Mucosa of descending colon (tissue), 3 donors: ENCODE data around the gene PIH1D1. TPM values are rescaled to one million over a fixed set of nuclear protein-coding genes. Genes with fewer than 3 reads are reported as not detected.
A peak's percentile ranks its signal among the peaks of the same experiment; 100 is the strongest.

Experiments
- ATAC-seq: fragments of 200-7000 bp; cut with Tn5 transposase; one replicate; pipeline ENCODE4 v1.9.1; 2020; ENCODE audit warnings: mild to moderate bottlenecking, moderate library complexity
- DNase-seq, 3 donors: peaks; one replicate each; pipeline ENCODE4 v3.0.0-alpha.2; 2020
- H3K36me3 ChIP-seq: fragments of 200-600 bp; one replicate; pipeline ENCODE4 v1.8.0; 2021; ENCODE audit warnings: low read depth, mild to moderate bottlenecking
- H3K4me1 ChIP-seq: fragments of 200-600 bp; one replicate; pipeline ENCODE4 v1.8.0; 2021; ENCODE audit warnings: low read depth, mild to moderate bottlenecking
- H3K4me3 ChIP-seq: fragments of 200-600 bp; one replicate; pipeline ENCODE4 v1.8.0; 2021; ENCODE audit warnings: mild to moderate bottlenecking
- H3K9me3 ChIP-seq: fragments of 200-600 bp; one replicate; pipeline ENCODE4 v1.8.0; 2021; ENCODE audit warnings: mild to moderate bottlenecking
- intact Hi-C, 2 donors: fragments of 100-400 bp; cut with DNase I in 1 of 2; cut with micrococcal nuclease in 1 of 2; formaldehyde crosslinking; loops; one replicate each; pipeline versions ENCODE4 v1.11.0 to v1.11.1; 2022; cut with DNase I, micrococcal nuclease
- total RNA-seq, 3 donors: library from RNA; stranded (reverse); fragmentation: NEBNext Ultra II Directional in 2 of 3; extraction: Animal tissue kit (Norgen Biotek cat#: 25700) in 2 of 3; gene quantifications; one replicate each; pipeline versions ENCODE4 v1.2.1 to v1.2.4, GENCODE V29; 2021 to 2023
- TF ChIP-seq, protein P1 (sequence below): fragments of 200-600 bp; IDR thresholded peaks from one replicate; pipeline ENCODE4 v1.8.0; 2022; ENCODE audit warnings: antibody characterized with exemption, mild to moderate bottlenecking
- donor health status: DM: no; HTN: no; CAD: no; lungs with moderate emphysema.
- donor health status: DM: no; HTN: no; CAD: no.
- donor health status: DM: no; HTN: yes; CAD: no.

The PIH1D1 gene
- total RNA-seq, 3 donors from 2014 or later, result 65.2 to 78.7 (median 76.6) TPM

DNA sequence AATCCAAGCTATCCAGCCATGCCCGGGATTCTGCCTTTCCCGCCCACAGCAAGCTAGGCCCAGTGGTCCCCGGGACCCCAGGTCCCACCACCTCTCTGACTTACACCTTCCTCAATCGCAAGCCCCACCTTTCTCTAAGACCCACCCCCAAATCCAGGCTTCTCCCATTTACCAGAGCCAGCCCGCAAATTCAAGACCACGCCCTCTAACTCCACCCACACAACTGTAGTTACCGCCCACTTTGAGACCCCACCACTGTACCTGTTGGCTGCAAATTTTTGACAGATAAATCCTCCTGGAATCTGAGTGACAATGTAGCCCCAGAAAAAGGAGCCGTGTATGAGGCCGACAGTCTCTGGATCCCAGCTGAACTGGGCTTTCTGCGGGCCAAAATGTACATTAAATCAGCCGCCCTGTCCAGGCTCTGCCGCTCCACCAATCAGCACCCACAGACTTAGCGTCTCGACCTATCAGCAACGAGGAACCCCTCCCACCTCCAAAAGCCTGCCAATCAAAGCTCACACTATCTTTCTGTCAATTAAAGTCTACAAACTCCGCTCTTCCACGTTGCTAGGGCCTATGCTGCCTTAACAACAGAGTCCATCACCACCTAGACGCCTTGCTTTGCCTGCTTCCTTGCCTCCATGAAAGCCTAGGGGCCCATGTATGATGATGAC lies 16.6 kb downstream of the PIH1D1 start:
- TF ChIP-seq, protein P1, sequence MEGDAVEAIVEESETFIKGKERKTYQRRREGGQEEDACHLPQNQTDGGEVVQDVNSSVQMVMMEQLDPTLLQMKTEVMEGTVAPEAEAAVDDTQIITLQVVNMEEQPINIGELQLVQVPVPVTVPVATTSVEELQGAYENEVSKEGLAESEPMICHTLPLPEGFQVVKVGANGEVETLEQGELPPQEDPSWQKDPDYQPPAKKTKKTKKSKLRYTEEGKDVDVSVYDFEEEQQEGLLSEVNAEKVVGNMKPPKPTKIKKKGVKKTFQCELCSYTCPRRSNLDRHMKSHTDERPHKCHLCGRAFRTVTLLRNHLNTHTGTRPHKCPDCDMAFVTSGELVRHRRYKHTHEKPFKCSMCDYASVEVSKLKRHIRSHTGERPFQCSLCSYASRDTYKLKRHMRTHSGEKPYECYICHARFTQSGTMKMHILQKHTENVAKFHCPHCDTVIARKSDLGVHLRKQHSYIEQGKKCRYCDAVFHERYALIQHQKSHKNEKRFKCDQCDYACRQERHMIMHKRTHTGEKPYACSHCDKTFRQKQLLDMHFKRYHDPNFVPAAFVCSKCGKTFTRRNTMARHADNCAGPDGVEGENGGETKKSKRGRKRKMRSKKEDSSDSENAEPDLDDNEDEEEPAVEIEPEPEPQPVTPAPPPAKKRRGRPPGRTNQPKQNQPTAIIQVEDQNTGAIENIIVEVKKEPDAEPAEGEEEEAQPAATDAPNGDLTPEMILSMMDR, result no peak
- DNase-seq (peak in 1 of 3 donors; percentile 22), ATAC-seq (no peak)
- H3K9me3 ChIP-seq, result no peaks in the 10 kb centered on the region
- H3K4me1 ChIP-seq, result no peaks in the 10 kb centered on the region
- H3K36me3 ChIP-seq, result no peaks in the 10 kb centered on the region
- intact Hi-C loops, result loop anchor here in 1 of 2 donors (5.0 kb wide), 1 partner anchor 38 kb away; no protein-coding TSS in a partner anchor
- no peak overlapping the region for H3K4me3 ChIP-seq

DNA sequence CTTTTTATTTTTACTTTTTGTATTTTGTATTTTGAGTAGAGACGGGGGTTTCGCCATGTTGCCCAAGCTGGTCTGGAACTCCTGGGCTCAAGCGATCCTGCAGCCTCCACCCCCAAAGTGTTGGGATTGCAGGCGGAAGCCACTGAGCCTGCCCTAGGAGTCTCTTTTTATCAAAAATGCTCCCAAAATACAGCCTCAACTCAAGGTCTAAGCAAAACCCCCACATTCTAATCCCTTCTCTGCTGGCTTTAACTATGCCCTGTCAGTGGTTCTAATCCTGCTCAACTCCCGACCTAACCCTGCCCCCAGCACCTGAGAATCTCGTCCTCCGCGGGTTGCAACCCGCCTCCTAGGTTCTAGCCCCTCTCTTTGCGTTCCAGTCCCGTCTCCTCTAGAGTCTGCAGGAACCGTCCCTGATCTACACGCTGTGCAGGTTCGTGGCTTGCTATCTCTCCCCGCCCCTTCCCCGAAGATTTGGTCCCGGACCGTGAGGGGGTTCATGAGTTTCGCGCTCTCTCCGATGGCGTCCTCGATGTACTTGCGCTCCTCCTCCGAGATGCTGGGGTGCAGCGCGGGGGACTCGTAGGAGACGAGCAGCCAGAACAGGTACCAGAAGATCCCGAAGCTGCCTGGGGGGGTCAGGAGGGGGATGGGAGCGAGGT lies 18.2 kb downstream of the PIH1D1 start:
- ATAC-seq, result no peak
- intact Hi-C loops, result loop anchor here in 1 of 2 donors (5.0 kb wide), 1 partner anchor 36 kb away; no protein-coding TSS in a partner anchor

DNA sequence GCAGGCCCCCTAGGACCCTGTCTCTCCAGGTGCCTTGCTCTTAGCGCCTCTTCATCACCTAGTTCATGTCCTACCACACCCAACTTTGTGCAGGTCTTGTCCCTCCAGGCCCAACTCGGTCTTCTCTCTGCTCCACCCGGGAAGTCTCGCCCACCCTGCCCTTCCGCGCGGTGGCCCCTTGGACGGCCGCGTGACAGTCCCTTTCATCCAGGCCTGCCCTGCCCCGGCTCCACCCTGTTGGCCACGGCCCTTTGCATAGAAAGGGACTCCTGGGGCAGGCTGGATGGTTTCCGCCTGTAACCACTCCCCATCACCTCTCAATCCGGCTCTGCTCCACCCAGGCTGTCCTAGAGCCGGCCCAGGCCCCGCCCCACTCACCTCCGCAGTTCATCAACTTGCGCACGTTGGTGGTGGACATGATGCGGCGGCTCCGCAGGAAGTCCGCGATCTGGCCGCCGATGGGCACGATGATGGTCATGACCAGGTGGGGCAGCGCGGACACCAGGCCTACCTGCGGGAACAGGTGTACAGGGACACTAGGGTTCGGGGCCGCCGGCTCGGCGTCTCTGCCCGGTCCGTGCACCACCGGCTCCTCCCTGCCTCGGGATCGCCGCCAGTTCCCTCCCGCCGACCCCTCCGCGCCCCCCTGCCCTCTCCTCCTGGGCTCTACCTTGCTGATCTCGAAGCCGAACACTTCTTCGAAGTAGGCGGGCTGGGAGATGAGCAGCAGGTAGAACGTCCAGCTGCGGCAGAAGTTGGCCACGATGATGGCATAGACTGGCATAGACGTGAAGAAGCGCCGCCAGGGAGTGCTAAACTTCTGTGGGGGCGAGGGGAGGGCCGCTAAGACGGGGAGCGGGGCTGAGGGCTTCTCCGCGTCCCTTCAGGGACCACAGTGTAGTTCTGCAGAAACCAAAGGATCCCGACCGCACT lies 19.2 kb downstream of the PIH1D1 start:
- intact Hi-C loops, result loop anchor here in 1 of 2 donors (5.0 kb wide), 1 partner anchor 35 kb away; no protein-coding TSS in a partner anchor
- Histone ChIP-seq H3K36me3 (no peaks in the 10 kb centered on the region), H3K4me3 (no peak overlapping the region), H3K4me1 (peaks cover 5% of the 10 kb centered on the region), H3K9me3 (no peaks in the 10 kb centered on the region)
- DNase-seq, result peak; percentile 63 to 70 (median 66)
- peak; percentile 93 for ATAC-seq
- TF ChIP-seq, protein P1, result no peak

More for the DNA sequence above, 18.2 kb downstream of the PIH1D1 start:
- H3K36me3 ChIP-seq, result no peaks in the 10 kb centered on the region
- H3K9me3 ChIP-seq, result no peaks in the 10 kb centered on the region
- TF ChIP-seq, protein P1, result no peak
- DNase-seq, result no peak
- H3K4me1 ChIP-seq, result peaks cover 1% of the 10 kb centered on the region
- H3K4me3 ChIP-seq, result no peak overlapping the region

DNA sequence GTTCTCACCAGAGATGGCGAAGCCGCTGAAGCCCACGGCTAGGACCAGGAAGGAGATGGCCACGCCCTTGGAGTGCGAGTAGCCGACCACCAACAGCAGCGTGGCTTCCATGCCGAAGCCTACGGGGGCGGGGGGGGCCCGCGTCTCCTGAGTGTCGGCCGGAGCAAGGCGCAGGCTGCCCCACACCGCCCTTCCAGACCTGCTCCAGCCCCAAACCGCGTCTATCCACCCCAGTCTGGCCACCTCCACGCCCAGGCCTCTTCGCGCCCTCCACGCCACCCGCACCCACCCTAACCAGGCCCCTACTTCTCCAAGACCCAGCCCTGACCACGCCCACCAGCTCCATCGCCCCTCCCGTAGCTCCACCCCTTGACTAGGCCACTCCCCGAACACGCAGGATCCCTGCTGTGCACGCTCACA lies 20.3 kb downstream of the PIH1D1 start:
- intact Hi-C loops, result loop anchor here in 1 of 2 donors (5.0 kb wide), 1 partner anchor 34 kb away; no protein-coding TSS in a partner anchor
- no peak overlapping the region for H3K4me3 ChIP-seq
- H3K4me1 ChIP-seq, result peaks cover 5% of the 10 kb centered on the region
- DNase-seq (peak in 1 of 3 donors; percentile 52), ATAC-seq (no peak)
- H3K36me3 ChIP-seq, result no peaks in the 10 kb centered on the region
- TF ChIP-seq, protein P1, result no peak
- H3K9me3 ChIP-seq, result no peaks in the 10 kb centered on the region

DNA sequence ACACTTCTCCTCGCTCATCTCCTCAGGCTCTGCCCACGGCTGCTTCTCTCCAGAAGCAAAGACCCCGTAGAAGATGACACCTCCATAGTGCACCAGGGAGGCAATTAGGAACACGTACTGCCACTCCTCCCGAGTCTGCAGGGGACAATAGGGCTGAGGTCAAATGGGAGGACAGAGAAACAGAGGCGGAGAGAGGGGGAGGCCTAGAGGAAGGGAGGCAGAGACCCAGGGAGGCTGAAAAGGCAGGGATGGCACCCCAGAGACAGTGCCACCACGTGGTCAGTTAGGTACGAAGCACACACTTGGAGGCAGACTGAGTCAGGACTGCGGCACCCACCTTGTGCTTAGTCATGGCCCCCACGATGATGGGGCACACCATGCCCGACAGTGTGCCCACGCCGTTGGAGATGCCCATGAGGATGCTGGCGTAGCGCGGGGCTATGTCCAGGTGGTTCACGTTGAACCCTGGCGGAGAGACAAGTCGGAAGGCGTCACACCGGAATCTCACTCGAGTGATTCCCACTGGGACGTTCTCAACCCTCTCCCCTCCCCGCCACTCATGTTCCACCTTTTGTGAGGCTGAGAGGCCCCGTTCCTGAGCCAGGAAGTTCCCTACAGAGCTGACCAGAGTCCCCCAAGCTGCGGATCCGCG lies 20.8 kb downstream of the PIH1D1 start:
- TF ChIP-seq, protein P1, result no peak
- H3K9me3 ChIP-seq, result no peaks in the 10 kb centered on the region
- no peaks in the 10 kb centered on the region for H3K36me3 ChIP-seq
- ATAC-seq (no peak), DNase-seq (peak in 1 of 3 donors; percentile 37)
- peaks cover 5% of the 10 kb centered on the region for H3K4me1 ChIP-seq
- intact Hi-C loops, result loop anchor here in 1 of 2 donors (5.0 kb wide), 1 partner anchor 34 kb away; no protein-coding TSS in a partner anchor
- no peak overlapping the region for H3K4me3 ChIP-seq
